Left forelimb (tissue), 1 donor: ENCODE data around the gene OAT.

Experiments used
- DNase-seq: peaks from one replicate; pipeline ENCODE4 v3.0.0-alpha.2; 2018; ENCODE audit warnings: low spot score

Gene OAT

DNA sequence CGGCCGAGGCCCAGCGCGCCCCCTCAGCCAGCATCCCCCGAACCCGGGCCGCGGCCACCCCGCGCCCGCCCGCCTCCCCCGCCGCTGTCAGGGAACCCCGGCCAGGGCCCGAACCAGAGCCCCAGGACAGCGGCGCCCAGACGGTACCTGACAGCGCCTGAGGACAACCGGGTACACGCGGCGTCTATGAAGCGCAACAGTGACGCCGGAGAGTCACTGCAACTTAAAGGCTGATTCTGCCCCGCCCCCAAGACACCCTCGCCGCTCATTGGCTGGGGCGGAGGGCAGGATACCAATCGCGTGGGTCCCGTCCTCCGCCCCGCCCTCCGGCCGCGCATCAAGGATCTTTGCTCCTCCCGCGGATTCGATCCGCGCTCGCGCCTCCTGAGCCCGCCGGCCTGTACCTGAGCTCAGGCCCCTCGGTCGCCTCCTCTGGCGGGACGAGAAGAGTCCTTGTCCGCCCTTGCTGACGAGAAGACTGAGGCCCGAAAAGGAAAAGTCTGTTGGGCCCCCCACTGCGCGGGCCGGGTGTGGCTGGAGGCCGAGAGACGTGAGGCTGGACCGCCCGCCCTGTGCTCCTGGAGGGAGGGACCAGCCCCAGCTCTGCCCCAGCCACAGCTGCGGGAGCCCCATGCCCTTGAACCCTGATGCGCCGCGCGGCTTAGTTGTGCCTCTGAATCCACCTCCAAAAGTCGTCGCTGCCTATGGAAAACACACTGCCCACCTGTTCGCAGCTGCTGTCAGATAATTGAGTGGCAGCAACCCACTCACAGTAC lies at the start of gene OAT:
Gene OAT, minus strand, starts transcription at position 198 of the 776 bp plus-strand sequence. CDS start 6,752 bp downstream, outside the sequence.
- peak; percentile 95 for DNase-seq

DNA sequence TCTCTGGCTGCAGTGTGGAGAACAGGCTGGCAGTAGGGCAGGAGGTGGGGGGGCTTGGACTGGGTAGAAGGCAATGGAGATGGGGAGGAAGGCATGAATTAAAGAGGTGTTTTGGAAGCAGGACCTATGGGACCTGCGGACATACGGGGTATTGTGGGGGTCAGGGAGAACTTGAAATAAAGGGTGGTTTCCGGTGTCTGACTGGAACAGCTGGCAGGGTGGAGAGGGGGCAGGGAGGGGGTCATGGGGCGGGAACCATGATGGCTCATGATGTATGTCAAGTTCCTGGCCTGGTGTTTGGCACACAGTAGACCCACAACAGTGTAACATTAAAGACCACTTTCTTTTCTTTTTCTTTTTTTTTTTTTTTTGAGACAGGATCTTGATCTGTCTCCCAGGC lies 48.4 kb upstream of the OAT start:
- peak; percentile 33 for DNase-seq

DNA sequence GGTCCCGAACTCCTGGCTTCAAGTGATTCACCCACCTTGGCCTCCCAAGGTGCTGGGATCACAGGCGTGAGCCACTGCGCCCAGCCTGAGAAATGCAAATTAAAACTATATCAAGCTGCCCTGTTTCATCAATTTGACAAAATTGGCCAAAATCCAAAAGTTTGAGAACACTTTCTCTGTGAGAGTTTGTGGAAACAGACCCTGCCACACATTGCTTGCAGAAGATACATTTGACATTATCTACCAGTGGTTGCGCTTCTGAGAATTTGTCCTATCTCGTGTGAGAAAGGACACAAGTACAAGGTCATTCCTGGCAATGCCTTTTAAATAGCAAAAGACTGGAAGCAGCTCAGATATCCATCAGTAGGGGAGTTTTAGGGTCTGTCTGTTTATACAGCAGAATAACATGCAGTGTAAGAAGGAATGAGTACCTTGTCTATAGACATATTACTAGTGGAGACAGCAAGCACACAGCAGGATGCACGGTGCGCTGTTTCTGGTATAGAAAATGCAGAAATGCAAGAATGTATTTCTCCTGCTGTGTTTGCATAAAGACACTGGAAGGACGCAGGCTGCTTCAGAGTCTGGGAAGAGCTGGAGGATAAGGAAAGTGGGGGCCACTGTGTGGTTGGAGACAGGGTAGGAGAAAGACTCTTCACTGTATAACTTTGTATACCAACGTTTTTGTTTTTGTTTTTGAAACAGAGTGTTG lies 47.2 kb upstream of the OAT start:
- DNase-seq = no peak

DNA sequence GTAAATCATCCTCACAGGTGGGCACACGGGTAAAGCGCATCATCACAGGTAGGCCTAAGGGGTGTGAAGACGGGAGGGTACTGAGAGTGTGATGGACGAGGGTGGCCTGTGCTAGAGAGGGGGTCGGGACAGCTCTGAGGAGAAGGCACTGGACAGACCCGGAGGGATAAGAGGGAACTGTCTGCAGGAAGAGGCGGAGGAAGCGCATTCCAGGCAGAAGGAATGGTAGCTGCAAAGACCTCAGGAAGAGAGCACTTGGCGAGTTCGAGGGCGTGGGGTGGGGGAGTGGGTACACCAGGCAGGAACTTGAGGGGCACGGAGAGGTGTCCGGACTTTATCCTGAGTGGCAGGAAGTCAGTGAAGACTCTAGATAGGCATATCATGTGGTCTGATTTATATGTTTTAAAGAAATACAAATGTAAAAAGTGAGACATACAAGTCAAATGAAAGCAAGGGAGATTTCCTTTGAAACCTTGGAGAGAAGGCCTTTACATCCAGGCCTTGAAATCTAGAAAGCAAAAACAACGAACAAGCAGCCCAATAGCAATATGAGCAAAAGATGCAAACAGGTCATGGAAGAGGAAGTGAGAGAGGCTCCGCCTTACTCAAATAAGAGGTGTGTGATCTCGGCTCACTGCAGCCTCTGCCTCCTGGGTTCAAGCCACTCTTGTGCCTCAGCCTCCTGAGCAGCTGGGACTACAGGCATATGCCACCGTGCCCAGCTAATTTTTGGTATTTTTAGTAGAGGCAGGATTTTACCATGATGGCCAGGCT lies 46.5 kb upstream of the OAT start:
- no peak for DNase-seq

DNA sequence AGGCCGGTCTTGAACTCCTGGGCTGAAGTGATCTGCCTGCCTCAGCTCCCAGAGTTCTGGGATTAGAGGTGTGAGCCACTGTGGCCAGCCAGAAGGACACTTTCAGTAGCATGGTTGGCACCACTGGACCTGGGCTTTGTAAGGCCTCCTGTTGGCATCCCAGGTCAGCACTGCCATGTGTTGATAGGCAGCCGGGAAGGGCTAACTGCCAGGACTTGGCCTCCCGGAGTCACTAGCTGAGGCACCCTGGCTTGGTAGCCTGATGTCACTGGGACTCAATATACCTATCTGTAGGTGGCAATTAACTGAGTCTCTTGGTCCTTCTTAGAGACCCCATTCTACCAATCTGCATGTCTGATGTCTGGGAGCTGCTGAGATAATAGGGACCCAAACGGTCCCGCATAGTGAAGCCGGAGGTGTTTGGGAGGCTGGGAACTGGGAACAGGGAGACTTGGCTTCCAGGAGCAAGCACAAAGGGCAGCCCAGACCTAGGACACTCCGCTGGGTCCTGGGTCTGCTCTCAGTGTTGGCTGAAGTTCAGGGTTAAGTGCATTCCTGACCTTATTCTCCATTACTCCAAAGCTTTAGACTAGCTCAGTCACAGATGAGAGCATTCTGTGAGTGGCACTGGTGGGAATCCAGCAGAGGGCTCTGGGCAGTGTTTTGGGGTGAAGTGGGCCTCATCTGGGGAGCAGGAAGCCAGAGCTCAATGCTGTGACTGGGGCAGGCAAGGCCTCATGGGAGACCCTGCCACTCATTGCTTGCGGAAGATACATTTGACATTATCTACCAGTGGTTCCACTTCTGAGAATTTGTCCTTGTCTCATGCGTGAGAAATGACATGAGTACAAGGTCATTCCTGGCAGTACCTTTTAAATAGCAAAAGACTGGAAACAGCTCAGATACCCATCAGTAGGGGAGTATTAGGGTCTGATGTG lies 45.6 kb upstream of the OAT start:
- DNase-seq = no peak

DNA sequence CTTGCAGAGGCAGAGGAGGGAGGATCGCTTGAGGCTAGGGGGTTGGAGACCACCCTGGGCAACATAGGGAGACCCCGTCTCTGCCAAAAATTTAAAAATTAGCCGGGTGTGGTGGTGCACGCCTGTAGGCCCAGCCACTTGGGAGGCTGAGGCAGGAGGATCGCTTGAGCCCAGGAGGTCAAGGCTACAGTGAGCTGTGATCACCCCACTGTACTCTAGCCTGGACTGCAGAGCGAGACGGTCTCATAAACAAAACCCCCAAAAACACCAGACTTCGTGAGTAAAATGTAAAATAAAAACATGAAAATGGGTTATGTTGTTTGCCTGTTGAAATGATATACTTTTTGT lies 43.6 kb upstream of the OAT start:
- no peak for DNase-seq

DNA sequence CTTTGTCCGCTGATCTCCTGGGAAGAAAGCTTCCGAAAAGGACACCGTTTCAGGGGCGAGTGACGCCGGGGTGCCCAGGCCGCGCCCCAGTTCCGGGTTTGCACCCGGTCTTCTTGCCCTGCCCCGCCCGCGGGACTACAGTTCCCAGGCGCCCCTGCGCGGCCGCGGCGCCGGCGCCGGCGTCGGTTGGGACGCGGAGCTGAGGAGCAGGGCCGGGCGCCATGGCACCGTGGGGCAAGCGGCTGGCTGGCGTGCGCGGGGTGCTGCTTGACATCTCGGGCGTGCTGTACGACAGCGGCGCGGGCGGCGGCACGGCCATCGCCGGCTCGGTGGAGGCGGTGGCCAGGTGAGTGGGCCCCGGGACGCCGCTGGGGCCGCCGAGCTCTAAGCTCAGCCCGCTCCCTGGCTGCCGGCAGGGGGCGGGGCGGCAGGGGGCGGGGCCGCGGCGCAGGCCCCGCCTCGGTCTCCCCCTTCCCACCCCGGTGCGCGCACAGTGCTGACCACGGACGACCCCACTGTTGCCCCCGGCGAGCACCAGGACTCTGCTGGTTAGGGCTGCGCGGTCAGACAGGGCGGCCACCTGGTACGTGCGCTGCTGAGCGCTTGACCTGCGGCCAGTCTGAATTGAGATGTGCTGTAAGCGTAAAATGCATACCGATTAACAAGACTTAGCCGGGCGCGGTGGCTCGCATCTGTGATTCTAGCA lies 43.1 kb upstream of the OAT start, which contains the start of gene LHPP:
Gene LHPP, plus strand, starts transcription at position 182 of the 706 bp plus-strand sequence. Its CDS starts 40 bp downstream, at position 222.
- peak; percentile 93 for DNase-seq

DNA sequence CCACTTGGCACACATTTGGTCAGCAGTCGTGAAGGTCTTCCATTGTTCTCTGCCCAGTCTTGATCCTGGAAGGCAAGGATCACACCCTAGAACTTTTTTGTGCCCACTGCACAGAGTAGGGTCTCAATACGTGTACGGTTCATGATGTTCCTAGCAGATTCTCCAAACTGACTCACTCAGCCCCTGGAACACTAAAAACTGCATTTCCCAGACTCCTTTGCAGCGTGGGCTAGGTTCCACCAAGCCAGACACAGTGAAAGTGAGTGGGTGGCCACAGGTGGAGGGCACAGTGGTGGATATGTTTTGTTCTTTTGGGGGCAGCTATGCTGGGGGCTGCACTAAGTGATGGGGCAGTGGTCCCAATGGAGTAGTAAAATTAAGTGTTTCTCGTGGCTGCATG lies 41.4 kb upstream of the OAT start:
- DNase-seq = no peak

DNA sequence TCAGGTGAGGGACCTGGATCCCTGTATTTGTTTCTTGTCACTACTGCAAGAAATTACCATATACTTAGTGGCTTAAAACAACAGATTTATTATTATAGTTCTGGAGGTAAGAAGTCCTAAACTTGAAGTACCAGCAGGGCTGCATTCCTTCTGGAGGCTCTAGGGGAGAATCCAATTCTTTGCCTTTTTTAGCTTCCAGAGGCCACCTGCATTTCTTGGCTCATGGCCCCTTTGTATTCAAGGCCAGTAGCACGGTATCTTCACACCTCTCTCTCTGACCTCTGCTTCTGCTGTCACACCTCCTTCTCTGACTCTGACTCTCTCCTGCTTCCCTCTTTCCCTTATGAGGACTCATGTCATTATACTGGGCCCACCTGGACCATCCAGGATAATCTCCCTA lies 40.7 kb upstream of the OAT start:
- DNase-seq = no peak

DNA sequence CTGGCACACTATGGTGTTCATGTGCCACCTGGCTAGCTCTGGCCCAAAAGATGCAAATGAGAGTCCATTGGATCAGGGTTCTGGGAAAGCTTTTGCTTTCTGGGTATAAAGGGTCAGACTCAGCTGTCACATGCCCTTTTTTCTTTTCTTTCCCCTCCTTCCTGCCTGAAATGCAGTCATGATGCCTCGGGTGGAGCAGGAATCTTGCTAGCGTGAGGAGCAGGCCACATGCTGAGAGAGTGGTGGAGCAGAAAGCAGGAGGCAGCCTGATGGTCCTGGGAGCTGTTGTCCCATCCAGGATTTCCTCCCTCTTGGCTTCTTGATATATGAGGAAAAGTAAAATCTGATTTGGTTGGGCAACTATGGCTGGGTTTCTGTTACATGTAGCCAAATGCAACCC lies 40.2 kb upstream of the OAT start:
- no peak for DNase-seq

DNA sequence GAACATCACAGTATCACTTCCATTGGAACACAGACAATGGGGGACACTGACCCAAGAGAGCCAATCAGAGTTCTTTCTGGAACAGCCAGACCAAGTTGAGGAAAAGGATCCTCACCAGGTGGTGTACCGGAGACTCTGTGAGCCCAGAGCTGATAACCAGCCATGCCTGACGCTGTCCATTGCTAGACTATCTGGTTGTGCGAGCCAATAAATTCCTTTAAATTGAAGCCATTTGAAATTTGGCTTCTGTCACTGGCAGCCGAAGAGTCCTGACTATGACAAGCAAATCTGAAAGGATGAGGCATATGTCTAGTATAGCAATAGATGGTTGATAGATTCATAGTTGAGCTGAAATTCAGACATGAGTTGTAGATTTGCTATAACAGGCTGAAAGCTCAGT lies 39.8 kb upstream of the OAT start:
- no peak for DNase-seq

DNA sequence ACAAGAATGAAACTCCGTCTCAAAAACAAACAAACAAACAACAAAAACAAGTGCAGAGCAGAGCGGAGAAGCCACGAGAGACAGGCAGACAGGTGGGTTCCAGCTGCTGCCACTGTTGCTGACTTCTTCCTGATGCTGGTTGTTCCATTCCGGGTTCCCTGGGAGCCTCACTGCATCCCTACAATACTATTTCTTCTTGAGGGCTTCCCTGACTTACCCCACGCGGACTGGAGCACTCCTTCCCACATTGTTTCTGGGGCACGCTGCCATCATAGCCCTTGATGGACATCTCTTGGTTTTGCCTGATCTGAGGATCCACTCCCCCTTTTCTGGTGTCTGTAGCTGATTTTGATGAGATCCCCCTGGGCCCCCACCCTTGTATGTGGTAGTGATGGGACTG lies 36.7 kb upstream of the OAT start:
- DNase-seq = no peak

DNA sequence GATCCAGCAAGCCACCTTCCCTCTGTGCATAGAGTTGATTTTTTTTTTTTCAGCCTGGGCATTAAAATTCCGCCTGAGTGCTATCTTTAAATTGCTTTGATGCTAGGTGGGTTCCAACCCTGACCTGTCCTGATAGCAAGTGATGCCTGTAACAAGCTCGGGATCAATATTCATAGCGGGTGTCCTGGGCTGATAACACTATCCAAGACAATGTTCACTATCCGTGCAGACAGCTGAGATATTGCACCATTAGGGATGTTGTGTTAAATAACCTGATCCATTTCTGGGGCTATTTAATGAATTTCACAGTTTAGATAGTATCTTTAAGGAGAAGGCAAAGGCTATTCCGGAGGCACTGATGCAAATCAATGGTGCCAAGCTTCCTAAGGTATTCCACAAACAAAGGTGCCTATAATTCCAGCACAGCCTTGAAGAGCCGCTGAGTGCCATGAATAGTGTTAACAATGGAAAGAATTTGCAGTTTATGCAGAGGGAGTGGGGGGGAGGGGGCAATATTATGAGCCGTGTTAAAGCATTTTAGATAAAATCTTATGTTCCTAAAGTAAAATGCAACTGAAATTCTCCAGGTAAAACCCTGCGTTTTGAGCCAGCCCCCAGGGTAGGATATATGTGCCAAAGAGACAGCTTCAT lies 35.4 kb upstream of the OAT start:
- no peak for DNase-seq

DNA sequence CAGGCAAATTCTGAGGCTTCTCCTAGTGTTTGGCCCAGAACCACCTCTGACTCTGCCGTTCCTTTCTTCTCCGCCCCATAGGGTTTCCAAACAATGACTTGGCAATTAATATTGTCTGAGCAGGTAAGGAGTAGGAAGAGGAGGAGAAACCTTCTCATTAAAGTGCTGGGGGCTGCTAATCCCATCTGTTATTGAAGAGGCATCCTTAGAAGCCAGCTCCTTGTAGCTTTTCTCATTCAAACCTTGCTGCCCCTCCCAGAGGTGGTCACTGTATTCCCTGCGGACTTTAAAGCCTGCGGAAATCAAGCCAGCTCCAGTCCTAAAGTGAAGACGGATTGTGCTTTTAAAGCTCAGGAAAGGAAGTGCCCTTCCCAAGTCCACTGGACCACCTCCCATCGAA lies 32.6 kb upstream of the OAT start:
- DNase-seq = no peak

DNA sequence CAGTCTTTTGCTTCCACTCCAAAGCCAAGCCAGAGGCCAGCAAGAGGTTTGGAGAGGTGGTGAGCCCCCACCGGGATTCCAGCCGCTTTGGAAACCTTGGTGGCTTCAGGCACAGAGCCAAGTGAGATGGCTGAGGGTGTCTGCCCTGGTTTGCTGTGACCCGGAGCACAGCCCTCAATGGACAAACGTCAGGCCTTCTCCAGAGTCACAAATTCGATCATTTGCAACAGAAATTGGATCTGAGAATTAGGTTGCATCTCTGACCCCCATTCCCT lies 32.0 kb upstream of the OAT start:
- DNase-seq = no peak

DNA sequence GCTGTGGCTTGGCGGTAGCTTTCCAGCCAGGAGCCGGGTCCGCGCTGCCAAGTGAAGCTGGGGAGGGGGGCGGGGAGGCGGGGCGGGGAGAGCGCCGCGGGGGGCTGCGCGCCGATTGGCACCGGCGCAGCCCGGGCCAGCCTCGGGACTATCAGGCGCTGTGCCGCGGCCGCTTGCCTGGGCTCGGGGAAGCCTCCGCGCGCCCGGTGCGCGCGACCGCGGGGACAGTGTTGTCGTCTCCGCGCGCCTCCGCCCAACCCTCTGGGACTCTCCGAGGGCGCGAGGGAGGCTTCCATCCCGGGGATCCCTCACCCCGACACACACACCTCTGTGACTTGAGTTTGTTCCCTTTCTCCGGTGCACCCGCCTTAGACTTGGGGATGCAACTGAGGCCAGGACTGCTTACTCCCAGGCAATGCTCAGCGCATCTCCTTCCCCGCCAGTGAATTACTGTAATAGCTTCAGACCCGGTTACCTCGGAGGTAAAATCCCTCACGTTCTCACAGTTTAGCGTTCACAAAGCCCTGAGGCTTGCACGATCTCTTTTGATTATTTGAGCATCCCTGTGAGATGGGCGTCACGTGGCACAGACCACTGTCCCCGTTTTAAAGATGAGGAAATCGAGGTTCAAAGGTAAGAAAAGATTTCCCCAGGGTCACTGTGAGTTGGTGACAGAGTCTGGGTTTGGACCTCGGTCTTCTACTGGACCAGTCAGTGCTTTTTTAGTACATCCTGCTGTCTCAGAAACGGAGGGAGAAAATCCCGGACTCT lies 31.5 kb upstream of the OAT start, which contains the start of gene NKX1-2:
Gene NKX1-2, minus strand, starts transcription at position 24 of the 771 bp plus-strand sequence. CDS start 92 bp downstream, outside the sequence.
- no peak for DNase-seq

DNA sequence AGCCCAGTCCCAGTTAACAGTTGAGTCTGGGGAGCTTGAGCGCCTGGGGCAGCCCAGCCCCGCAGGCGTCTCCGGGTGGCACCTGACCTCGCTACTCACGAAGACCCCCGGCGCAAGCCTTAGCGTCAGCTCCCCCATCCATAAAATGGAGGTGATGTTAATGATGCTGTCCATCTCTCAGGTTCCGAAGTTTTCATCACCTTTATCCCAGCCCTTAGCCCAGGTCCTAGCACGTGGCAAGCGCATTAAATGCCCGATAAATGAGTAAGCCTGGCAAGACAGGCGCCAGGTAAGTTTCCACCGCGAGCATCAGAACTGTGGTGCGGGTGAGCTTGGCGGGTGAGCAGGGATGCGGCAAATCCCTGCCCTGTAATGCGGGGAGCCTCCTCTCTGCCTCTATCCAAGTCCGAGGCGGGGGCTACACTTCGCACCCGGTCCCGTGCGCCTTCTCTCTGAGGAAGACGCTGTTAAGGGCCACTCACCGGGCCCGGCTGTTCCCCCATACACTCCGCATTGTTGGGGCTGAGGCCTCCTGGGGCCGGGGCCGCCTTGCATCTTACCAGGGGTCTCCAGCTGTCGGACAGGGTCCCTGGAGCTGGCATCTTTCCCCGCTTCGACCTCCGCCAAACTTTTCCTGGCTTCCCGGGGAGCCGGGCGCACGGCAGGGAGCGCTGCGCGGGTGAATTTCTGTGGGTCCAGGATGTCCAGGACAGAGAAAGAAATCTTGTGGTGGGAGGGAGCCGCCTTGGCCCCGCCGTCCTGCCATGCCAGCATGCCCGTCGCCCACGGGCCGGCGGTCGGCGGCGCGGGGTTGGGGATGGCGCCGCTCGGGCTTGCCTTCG lies 30.7 kb upstream of the OAT start:
- DNase-seq = no peak

DNA sequence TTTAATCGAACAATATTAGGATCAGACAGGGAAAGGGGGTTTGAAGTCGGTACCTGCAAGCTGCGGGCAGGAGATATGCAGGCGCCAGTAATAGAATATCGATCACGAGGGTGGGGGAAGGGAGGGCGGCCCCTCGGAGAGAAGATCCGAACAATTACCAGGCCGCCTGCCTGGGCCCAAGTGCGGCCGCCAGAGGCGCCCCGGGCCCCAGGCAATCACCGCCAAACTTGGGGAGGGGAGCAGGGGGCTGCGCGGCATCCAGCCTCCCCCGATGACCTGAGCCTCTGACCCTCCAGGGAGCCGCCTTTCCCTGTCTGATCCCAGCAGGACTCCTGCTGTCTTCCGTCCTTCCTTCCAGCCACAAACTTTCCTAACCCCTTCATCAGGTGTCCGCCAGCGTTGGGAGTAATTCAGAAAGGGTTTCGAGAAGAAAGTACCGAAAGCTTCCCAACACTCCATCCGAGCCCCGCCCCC lies 30.0 kb upstream of the OAT start:
- no peak for DNase-seq
